GM12878 (cell line): ENCODE results near the gene LTBP3. TPM values are rescaled to one million over a fixed set of nuclear protein-coding genes. Genes with fewer than 3 reads are reported as not detected.

Experiments used
- ATF3 ChIP-seq: IDR thresholded peaks from 2 replicates; pipeline ENCODE4 v1.6.1; 2011; ENCODE audit warnings: low read depth, mild to moderate bottlenecking, low read length, moderate library complexity, borderline replicate concordance; ENCODE audit errors: extremely low read depth
- BCL3 ChIP-seq: IDR thresholded peaks from 2 replicates; pipeline ENCODE4 v1.6.1; 2011; ENCODE audit warnings: borderline replicate concordance, low read depth, mild to moderate bottlenecking, moderate library complexity, low read length; ENCODE audit not compliant: insufficient read depth, poor library complexity, severe bottlenecking
- BCLAF1 ChIP-seq: fragments of 450-650 bp; IDR thresholded peaks from 2 replicates; pipeline ENCODE4 v1.6.1; 2017; ENCODE audit warnings: antibody characterized with exemption, mild to moderate bottlenecking, moderate library complexity
- CEBPB ChIP-seq, 2 experiments: fragments of 150-350 bp in 1 of 2; IDR thresholded peaks; 2 replicates each; pipeline ENCODE4 v1.6.1; 2012 to 2014; ENCODE audit warnings: low read depth in 2 of 2, low read length in 2 of 2, borderline replicate concordance in 1 of 2, inconsistent platforms in 1 of 2
- CHD4 ChIP-seq: fragments of 200-600 bp; sonication (generic); IDR thresholded peaks from 2 replicates; pipeline ENCODE4 v1.6.1; 2016; ENCODE audit warnings: mild to moderate bottlenecking
- E2F8 ChIP-seq: fragments of 450-650 bp; IDR thresholded peaks from 2 replicates; pipeline ENCODE4 v1.6.1; 2018; ENCODE audit warnings: mild to moderate bottlenecking, low read depth, moderate library complexity; ENCODE audit not compliant: partially characterized antibody
- ESRRA ChIP-seq: IDR thresholded peaks from 2 replicates; pipeline ENCODE4 v1.6.1; 2012; ENCODE audit warnings: mild to moderate bottlenecking, low read length, improper control_type of control experiment
- ETV6 ChIP-seq, 2 experiments: fragments of 450-650 bp in 1 of 2; IDR thresholded peaks in 1 of 2; conservative IDR thresholded peaks in 1 of 2; 2 replicates each; pipeline ENCODE4 v1.6.1; 2014; ENCODE audit warnings: antibody characterized with exemption in 1 of 2, borderline replicate concordance in 1 of 2, low read depth in 1 of 2, mild to moderate bottlenecking in 1 of 2, moderate library complexity in 1 of 2
- FOS ChIP-seq: IDR thresholded peaks from 3 replicates; pipeline ENCODE4 v1.6.1; 2011; ENCODE audit warnings: borderline replicate concordance; ENCODE audit not compliant: insufficient read length; ENCODE audit errors: extremely low read depth
- GABPA ChIP-seq: IDR thresholded peaks from 2 replicates; pipeline ENCODE4 v1.6.1; 2014; ENCODE audit warnings: antibody characterized with exemption, low read depth, mild to moderate bottlenecking, inconsistent platforms
- MEF2B ChIP-seq: fragments of 450-650 bp; IDR thresholded peaks from 2 replicates; pipeline ENCODE4 v1.6.1; 2018; ENCODE audit warnings: mild to moderate bottlenecking, moderate library complexity; ENCODE audit not compliant: partially characterized antibody, poor library complexity, severe bottlenecking
- POLR2A ChIP-seq: IDR thresholded peaks from 2 replicates; pipeline ENCODE4 v1.6.1; 2011; ENCODE audit warnings: low read depth, mild to moderate bottlenecking, low read length
- RCOR1 ChIP-seq: conservative IDR thresholded peaks from 2 replicates; pipeline ENCODE4 v1.6.1; 2012; ENCODE audit warnings: low read depth, low read length, improper control_type of control experiment
- RUNX3 ChIP-seq: IDR thresholded peaks from 2 replicates; pipeline ENCODE4 v1.6.1; 2012; ENCODE audit warnings: low read length, inconsistent platforms
- SIX5 ChIP-seq: IDR thresholded peaks from 2 replicates; pipeline ENCODE4 v1.6.1; 2011; ENCODE audit warnings: mild to moderate bottlenecking, low read depth, low read length, moderate library complexity; ENCODE audit not compliant: severe bottlenecking
- SMAD1 ChIP-seq: fragments of 450-650 bp; IDR thresholded peaks from 2 replicates; pipeline ENCODE4 v1.6.1; 2018; ENCODE audit warnings: mild to moderate bottlenecking, low read depth; ENCODE audit not compliant: partially characterized antibody
- SMAD5 ChIP-seq: IDR thresholded peaks from 2 replicates; pipeline ENCODE4 v1.6.1; 2016; ENCODE audit warnings: antibody characterized with exemption, low read depth
- SMARCA5 ChIP-seq: fragments of 450-650 bp; IDR thresholded peaks from 2 replicates; pipeline ENCODE4 v1.6.1; 2017; ENCODE audit warnings: mild to moderate bottlenecking
- SMC3 ChIP-seq: IDR thresholded peaks from 2 replicates; pipeline ENCODE4 v1.6.1; 2011; ENCODE audit warnings: low read length, improper control_type of control experiment, borderline replicate concordance
- SRF ChIP-seq, 2 experiments: IDR thresholded peaks; 2 replicates each; pipeline ENCODE4 v1.6.1; 2011; ENCODE audit warnings: low read depth in 2 of 2, low read length in 2 of 2, mild to moderate bottlenecking in 1 of 2, moderate library complexity in 1 of 2
- STAT1 ChIP-seq: fragments of 450-650 bp; conservative IDR thresholded peaks from 2 replicates; pipeline ENCODE4 v1.6.1; 2014; ENCODE audit warnings: antibody characterized with exemption, mild to moderate bottlenecking
- TCF12 ChIP-seq: IDR thresholded peaks from 2 replicates; pipeline ENCODE4 v1.6.1; 2011; ENCODE audit warnings: low read depth, mild to moderate bottlenecking, low read length
- ZNF384 ChIP-seq: IDR thresholded peaks from 2 replicates; pipeline ENCODE4 v1.6.1; 2012; ENCODE audit warnings: low read depth, mild to moderate bottlenecking, low read length, improper control_type of control experiment, borderline replicate concordance
- polyA plus RNA-seq, 11 experiments: library from polyadenylated mRNA; depleted of rRNA in 4 of 11; unstranded in 6 of 11; stranded (reverse) in 5 of 11; fragments of >200 nt; fragmentation: Nextera tagmentation in 4 of 11; fragmentation: Illumina TruSeq in 1 of 11; extraction: Ambion mirVana in 4 of 11; extraction: Trizol in 1 of 11; gene quantifications; 1 replicate in 1 of 11; 2 replicates in 10 of 11; pipeline versions ENCODE4 v1.2.1 to v1.2.3, GENCODE V29; 2011 to 2016; ENCODE audit warnings: inconsistent platforms in 2 of 11, missing spikeins in 2 of 11, low read depth in 1 of 11
- total RNA-seq, 4 experiments: library from RNA; depleted of rRNA in 3 of 4; stranded (reverse); fragments of >200 nt in 3 of 4; fragmentation: Illumina TruSeq in 1 of 4; extraction: Trizol in 1 of 4; gene quantifications; 2 replicates each; pipeline versions ENCODE4 v1.2.1 to v1.2.3, GENCODE V29; 2013 to 2021

Gene LTBP3
- total and polyA plus RNA-seq, 10 of the 15 experiments (the other 5 are each of a cell fraction or from before 2014, with no cell fraction given): 2.2 to 12.2 (median 6.2) TPM; not detected in 2

- TF ChIP-seq SRF (IDR thresholded peaks at IDR 0.05; ENCODE audit: low read depth in 2 of 2, low read length in 2 of 2): no peak
- TF ChIP-seq SMARCA5: no peak
- TF ChIP-seq SMAD1: no peak
- TF ChIP-seq ETV6 (conservative IDR thresholded peaks at IDR 0.05 in 1 of 2, IDR thresholded peaks at IDR 0.05 in 1 of 2; ENCODE audit: borderline replicate concordance in 1 of 2, low read depth in 1 of 2): no peak
- TF ChIP-seq FOS: no peak
- no peak for TF ChIP-seq ESRRA
- 0 out of 2 replicates have a peak, but pooled peaks have one; percentile 5 for TF ChIP-seq SMC3
- TF ChIP-seq CEBPB (IDR thresholded peaks at IDR 0.05; ENCODE audit: borderline replicate concordance in 1 of 2, low read depth in 2 of 2, low read length in 2 of 2): no peak
- no peak for TF ChIP-seq CHD4
- 0 out of 2 replicates have a peak, but pooled peaks have one; percentile 70 for TF ChIP-seq RCOR1
- TF ChIP-seq TCF12: 0 out of 2 replicates have a peak, but pooled peaks have one; percentile 24
- TF ChIP-seq ZNF384: no peak
- no peak for TF ChIP-seq BCL3
- TF ChIP-seq RUNX3: peak; percentile 92
- TF ChIP-seq POLR2A: no peak; the same call in 1 of the 2 replicates
- no peak for TF ChIP-seq MEF2B
- no peak for TF ChIP-seq SIX5
- no peak for TF ChIP-seq SMAD5
- TF ChIP-seq GABPA: no peak
- TF ChIP-seq STAT1: no peak
- no peak for TF ChIP-seq E2F8
- TF ChIP-seq BCLAF1: no peak
- no peak for TF ChIP-seq ATF3
These were observed 31.5 kb upstream of the LTBP3 start (continued) for GRCh38 chr11:65589444-65590239.
